C4-2B (cell line): ENCODE data around the gene ASAP2.
"Not testable (repeated sequence)": the region's sequence is repeated elsewhere in the genome, so short reads cannot be mapped to it uniquely, and the experiment has no call there.

Source experiments
- H3K27ac ChIP-seq: fragments of 450-650 bp; 2 replicates; pipeline ENCODE4 v1.5.1; 2017
- CTCF ChIP-seq: fragments of 450-650 bp; conservative IDR thresholded peaks from 2 replicates; pipeline ENCODE4 v1.5.1; 2017; ENCODE audit warnings: mild to moderate bottlenecking
- ZFX ChIP-seq: fragments of 450-650 bp; IDR thresholded peaks from 2 replicates; pipeline ENCODE4 v1.6.1; 2017

ASAP2 gene

GRCh38 chr2:9214873-9215272 lies 8.3 kb downstream of the ASAP2 start:
- TF ChIP-seq CTCF: no peak
- no peak for TF ChIP-seq ZFX
- no peak overlapping the region for H3K27ac ChIP-seq

GRCh38 chr2:9215680-9216079 lies 9.1 kb downstream of the ASAP2 start:
- no peak for TF ChIP-seq ZFX
- no peak for TF ChIP-seq CTCF
- no peak overlapping the region for H3K27ac ChIP-seq

GRCh38 chr2:9216143-9216542 lies 9.5 kb downstream of the ASAP2 start:
- not testable (repeated sequence) for H3K27ac ChIP-seq

GRCh38 chr2:9217838-9218770 lies 11.5 kb downstream of the ASAP2 start:
- TF ChIP-seq ZFX (no peak), CTCF (no peak)
- no peak overlapping the region for H3K27ac ChIP-seq

- TF ChIP-seq CTCF: no peak
- no peak for TF ChIP-seq ZFX
- no peak overlapping the region for H3K27ac ChIP-seq
These were observed 12.4 kb downstream of the ASAP2 start for GRCh38 chr2:9219027-9219445.

- no peak overlapping the region for H3K27ac ChIP-seq
- TF ChIP-seq CTCF (no peak), ZFX (no peak)
These were observed 13.6 kb downstream of the ASAP2 start for GRCh38 chr2:9220201-9220600.

GRCh38 chr2:9221223-9221622 lies 14.6 kb downstream of the ASAP2 start:
- TF ChIP-seq ZFX (no peak), CTCF (no peak)
- no peak overlapping the region for H3K27ac ChIP-seq
